ENCODE results near the gene CYP11A1.

Gene CYP11A1

DNA sequence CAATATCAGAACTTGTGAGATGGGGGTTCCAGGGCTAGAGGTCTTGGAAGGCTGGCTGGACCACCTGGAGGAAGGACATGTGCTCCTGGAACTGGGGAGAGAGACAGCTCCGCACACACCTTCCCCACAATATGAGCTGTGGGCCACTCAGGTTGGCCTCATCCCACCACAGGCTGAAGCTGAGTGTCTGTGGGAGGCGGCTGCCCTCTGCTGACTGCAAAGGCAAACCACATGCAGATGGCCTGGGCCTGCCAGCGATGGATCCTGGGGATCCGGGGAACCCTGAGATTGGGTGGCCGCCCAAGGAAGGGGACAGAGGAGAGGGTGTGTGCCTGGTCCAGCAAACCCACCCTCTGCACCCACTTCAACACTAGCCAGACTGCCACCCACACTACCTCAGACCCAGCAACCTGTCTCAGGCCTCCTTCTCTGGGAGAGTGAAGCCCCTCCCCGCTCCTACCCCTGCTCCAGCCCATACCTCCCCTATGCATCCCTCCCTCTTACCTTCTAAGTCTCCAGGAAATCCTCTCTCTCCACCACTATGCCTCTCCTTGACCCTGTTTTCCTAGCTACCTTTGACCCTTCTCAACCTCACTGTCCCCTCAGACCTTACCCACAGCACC, 44.8 kb downstream of the CYP11A1 start:
- DNase-seq (ENCODE audit: low read depth): no peak

DNA sequence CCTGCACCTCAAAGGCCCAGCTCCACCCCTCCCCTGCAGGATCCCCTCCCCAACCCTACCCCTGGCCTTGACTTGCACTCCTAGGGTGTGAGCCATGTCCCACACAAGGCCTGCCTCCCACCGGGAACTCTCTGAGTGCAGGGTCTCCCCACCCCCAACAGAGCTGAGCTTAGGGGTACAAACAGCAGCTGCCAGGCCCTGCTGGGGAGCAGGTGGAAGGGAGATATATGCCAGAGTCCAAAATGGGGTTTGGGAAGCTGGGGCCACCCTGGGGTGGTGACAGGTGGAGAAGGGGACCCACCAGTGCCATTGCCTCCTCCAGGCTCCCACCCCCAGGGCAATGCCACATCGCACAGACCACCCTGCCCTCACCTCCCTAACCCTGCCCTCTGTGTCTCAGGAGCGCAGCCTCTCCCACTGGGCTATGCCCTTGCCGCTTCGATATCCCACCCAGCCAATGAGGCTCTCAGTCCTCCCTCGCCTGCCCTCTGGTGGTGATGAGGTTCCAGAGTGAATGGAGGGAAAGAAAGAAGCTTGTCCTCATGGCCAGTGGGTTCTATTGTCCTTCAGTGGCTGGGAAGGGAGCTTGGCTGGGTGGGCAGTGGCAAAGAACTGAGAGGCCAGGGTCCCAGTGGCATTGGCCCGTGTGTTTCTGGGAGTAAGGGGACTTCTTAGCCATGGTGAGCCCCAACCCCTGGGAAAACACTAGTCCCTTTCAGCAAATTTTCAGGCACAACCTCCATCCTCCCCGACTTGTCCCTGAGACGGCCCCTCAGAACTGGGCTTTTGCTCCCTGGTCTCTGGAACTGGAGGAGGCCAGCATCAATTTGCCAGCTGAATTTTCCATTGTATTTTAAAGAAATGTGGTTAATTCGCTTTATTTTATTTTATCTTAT, 46.8 kb downstream of the CYP11A1 start:
- DNase-seq (ENCODE audit: low read depth): no peak

DNA sequence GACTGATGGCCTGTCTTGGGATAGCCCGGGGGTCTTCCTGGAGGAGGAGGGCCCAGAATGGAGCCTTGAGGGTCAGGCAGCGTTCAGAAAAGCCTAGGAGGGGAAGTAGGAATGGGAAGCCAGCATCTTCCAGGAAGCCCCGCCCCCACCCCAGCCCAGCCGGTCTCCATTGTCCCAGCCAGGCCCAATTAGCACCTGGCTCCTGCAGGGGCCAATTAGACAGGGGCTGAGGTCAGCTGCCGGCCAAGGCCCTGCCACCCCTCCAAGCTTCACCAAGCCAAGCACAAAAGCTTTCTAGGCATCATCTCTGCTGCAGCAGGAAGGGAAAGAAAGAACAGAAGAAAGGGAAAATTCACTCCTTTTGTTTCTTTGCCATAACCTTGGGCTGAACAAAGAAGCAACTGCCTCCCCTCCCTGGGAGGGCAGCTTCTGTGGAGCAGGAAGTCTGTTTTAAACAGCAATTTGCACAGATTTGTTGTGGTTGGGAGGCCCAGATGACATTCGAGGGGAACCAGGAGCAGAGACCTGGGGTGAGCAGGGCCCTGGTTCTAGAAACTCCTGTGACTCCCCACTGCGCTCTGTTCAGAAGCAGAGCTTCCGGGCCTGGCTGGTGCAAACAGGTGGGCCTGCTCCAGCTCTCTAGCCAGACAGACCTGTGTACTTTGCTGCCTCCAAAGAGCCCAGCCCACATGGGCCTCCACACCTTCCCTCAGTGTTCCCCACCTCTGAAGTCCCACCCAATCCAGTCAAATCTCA, 47.7 kb downstream of the CYP11A1 start:
- no peak for DNase-seq (ENCODE audit: low read depth)

DNA sequence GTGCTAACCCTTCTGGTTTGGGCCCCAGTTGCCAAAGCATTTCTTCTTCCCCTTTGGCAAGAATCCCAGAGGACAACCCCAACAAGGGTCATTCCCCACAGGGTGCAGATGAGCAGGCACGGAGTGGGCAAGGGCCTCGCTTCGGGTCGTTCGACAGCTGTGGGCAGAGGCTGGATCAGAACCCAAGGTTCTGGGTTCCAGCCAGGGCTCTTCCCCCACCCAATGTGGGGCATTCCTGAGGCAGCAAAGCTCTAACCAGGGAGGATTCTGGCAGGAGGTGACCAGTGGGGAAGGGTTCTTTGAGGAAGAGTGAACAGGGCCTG, 48.3 kb downstream of the CYP11A1 start:
- no peak for DNase-seq (ENCODE audit: low read depth)

DNA sequence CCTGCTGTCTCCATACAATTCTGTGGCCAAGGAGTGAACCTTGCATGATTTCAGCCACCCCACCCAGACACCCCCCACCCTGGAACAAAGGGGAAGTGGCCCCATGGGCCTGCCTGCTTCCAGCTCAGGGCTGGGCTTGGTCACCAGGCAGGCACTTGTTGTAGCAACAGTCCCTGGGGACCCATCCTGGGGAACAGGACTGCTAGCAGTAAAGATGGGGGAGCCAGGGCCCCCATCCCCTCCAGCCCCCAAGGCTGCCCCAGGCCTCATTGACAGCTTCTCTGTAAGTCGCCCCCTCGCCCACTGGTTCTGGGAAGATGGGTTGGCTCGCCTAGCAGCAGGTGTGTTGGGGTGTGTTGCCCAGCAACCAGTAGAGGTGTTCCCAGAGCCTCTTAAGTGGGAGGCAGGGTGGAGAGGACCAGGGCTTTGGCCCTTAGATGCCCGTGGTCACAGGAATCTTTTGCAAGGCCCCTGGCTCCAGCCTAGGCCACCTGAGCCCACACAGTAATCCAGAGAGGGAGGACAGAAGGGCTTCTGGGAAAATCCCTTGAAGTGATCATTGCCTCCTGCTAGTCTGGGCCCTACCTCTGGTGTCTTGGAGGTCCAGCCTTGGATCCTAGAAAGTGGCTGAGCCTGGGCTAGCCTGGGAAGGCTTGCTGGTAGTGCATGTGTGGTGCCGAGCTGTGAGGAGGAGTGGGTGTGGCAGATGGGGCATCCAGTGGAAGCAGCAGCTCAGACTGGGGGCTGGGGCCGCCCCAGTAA, 48.9 kb downstream of the CYP11A1 start:
- no peak for DNase-seq (ENCODE audit: low read depth)

DNA sequence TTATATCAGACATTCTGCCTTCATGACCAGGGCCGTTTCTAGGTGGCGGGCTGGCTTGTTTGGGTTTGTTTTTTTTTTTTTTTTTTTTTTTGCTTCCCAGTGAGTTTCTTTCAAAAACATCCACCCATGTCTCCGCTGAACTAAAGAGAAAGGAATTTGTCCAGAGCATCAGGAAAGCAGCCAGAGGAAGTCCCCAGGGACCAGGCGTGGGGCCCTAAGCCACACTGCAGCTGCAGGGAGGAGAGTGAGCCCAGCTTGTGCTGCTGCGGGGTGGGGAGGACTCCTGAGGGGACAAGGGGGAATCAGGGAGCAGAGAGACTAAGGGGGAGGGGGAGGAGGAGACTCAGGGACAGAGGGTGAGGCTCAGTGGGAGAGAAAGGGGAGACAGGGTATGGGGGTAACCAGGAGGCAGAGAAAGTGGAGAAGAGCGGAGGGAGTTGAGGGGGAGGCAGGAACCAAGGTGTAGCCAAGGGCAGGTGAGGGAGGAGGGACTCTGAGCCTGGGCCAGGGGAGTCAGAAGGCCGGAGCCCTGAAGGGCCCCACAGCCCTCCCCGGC, 49.5 kb downstream of the CYP11A1 start:
- peak; percentile 93 for DNase-seq (ENCODE audit: low read depth)

DNA sequence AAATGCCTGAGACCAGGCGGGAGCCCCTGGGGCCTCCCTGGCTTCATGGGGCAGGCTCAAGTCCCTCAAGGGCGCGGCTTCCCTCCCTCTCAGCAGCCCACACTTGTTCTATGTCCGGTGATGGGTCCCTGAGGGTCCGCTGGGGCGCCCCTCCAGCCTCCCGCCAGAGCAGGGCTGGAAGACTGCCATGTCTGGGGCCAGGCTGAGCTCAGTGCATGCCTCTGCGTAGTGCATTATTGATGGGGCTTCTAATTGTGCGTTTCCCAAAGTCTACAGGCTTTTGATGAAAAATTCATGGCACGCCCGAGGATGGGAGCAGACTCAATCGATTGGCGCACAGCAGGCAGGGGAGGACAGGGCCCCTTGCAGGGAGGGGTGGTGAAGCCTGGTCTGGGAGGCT, 51.3 kb downstream of the CYP11A1 start:
- DNase-seq (ENCODE audit: low read depth): no peak

DNA sequence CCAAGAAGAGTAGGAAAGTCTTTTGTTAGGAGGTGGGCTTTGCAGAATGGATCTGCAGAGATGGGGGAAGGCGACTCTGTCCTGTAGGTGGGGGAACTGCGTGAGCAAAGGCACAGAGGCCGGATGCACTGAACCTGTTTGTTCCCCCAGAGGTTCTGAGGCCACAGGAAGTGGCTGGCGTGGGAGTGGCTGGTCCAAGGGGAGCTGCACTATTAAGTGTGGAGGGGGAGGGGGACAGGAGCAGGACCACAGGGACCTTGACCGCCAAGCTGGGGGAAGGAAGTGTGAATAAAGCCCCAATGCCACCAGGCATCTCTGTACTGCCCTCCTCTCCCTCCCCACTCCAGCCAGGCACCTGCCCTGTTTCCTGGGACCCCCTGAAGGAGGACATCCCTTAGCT, 51.8 kb downstream of the CYP11A1 start:
- no peak for DNase-seq (ENCODE audit: low read depth)

DNA sequence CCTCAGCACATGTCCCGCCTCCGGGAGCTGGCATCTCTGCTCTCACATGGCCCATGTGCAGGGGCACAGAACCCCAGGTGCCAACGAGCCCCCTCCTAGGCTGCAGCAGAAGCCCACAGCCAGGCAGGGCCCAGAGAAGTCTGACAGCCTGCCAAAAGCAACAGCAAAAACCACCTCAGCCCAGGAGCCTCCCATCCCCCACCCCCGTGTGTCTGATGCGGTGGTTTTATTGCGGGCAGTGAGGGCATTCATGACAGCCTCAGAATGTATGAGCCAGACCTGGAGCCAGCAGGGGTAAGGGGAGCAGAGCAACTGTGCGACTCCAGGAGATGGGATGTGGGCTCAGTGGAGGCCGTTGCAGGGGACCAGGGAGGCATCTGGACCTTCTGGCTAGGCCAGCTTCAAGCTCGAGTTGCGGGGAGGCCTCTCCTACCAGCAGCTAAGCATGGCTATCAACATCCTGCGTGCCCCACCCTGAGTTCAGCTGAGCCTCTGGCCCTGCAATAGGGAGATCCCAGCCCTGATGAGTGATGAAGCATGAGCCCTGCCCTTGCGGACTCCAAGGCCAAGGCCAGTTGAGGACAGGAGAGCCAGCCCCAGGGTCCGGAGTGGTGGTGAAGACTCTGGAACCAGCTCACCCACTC, 52.5 kb downstream of the CYP11A1 start:
- no peak for DNase-seq (ENCODE audit: low read depth)

DNA sequence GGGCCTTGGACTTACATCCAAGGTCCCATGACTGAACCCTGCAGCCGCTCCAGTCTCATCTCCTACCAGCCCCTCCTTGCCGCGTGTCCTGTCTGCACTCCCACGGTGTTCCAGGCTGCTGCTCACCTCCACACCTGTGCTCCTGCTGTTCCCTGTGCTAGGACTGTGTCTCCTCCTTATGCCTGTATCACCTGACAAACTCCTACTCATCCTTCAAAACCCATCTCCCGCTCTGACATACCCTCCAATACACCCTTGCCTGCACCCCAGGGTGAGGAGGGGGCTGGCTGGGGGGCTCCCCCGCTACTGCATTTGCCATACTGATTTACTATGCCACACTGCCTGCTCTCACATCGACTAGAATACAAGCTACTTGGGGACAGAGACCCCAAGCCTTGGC, 53.6 kb downstream of the CYP11A1 start:
- DNase-seq (ENCODE audit: low read depth): no peak

DNA sequence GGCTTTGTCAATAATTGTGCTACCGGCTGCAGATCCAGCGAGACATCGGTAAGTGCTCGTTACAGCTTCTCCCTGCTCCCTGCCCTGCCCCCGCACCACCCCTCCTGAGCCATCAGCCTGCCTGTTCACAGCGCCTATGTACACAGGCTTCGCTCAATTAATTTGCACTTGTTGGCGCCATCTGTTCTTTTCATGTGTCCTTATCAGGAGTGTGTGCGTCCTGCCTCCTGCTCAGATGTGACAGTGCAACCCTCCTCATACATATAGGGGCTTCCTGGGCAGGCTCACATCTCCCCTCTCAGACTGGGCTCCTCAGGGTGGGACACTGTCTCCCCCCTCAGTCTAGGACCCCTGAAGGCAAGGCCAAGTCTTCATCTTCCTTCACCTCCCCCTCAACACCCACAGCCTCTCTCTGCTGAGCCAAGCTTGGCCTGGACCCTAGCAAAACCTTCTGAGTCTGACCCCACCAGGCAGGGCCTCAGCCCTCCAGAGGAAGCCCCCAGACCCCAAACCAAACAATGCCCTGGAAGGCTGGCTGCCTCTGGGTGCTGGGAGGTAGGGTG, 54.9 kb downstream of the CYP11A1 start:
- no peak for DNase-seq (ENCODE audit: low read depth)

DNA sequence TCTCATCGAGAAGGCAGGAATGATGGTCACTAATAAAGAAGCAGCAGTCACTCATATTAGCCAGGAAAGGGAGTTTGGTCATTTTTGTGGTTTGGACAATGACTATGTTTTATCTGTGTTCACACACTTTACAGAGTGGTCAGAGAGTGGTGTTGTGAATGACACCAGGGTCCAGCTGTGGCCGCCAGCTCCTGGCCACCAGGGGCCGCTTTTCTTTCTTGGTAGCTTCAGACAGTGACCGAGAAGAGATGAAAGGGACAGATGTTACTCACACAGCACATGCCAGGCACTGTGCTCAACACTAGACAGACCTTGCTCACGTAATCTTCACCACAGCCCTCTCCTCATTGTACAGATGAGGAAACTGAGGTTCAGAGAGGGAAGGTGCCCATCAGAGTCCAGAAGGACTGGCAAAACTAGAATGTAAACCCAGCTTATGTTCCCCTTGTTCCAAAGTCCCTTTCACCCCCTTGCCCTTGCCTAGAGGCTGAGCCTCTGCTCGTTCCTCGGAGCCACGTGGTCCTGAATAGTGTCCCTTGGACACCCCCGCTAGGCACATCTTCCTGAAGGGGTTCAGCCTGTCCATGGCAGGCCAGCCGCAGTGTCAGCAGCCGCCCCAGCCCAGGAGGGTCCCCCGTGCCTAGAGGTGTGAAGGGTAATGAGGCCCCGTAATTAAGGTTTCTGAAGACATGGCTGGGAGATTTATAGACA, 55.6 kb downstream of the CYP11A1 start:
- DNase-seq (ENCODE audit: low read depth): no peak

DNA sequence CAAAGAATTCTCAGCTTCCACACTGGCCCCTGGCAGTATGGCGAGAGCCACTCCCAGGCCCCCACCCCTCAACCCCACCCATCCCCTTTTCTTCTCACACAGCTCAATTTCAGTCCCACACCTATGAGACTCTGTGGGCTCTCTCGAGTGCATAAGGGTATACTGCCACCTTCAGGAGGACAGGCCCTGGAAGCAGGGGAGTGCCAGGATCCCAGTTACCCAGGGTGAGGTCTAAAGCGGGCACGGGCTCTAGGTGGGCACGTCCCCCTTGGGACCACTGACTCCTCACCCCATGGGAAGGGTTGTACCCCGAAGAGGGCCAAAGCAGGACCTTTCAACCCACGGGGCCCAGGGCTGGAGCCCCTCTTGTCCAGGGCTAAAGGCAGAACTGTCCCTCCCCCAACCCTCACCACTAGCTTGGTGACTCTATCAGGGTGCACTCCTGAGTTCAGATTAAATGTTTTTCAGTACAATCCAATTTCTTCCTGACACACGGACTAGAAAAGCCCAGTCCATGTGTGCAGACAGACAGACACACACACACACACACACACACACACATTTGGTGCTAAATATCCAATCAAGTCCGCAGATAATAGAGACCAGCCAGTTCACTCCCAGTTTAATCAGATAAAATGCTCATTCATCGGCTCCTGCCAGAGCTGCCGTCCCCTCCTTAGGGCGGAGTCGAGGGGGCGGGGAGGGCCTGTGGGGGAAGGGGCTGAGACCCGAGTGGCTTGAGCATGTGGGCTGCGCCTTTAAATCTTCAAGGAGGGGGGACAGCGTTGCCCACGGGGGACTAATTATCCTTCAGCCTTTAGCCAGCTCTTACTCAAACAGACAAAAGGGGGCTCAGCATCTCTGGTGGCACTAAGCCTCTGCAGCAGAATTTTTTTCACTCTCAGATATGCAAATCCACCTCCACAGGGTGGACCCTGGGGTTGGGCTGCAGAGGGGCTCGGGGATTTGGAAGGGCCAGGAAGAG, 59.3 kb downstream of the CYP11A1 start:
- DNase-seq (ENCODE audit: low read depth): no peak

DNA sequence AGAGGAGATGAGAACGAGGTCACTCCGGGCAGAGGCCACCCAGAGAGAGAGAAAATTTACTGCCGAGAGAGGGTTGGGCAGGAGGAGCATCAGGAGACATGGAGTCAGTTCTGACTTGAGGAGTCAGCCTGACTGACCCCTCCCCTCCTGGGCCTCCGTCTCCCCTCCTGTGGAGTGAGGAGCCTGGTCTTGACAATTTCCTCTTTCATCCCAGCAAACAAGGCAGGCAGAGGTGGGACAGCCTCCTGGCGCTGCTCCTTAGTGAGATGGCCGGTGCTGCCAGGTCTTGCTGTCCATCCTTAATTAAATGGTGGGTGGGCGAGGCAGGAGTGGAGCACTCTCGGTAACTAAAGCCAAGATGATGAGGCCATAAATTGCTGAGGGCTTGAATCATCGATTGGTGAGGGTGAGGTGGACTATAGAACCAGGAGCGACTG, 60.6 kb downstream of the CYP11A1 start:
- DNase-seq (ENCODE audit: low read depth): no peak

DNA sequence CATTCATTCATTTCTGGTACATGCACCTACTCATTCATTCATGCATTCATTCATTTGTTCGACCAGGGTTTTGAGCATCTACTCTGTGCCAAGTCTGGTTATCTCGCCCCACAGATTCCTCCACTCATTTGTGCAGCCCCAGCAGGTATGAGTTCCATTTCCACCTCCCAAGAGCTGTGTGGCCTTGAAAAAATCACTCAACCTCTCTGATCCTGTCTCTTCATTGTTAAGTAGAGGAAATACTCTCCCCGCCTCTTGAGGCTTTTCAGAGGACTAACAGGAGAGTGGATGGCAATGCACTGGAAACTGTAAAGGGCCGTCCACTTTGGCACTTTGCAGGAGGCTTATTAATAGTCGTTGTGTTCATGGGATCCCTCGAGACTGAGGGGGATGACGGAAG, 61.8 kb downstream of the CYP11A1 start:
- no peak for DNase-seq (ENCODE audit: low read depth)

DNA sequence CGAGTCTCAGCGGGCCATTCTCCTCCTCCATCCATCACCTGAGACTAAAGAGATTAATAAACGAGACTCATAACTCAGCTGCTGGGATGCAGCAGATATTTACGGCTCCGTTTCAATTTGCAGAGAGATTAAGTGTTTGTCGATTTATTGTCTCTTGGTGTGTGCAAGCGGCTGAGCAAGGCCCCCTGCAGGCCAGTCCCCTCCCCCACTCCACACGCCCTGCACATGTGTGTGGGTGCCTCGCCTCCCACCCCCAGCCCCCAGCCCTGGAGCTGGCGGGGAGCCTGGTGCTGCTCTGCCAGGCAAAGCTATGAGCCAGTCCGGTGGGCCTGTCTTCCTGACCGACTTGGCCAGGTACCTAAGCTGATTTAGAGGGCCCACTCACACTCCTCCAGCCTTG, 63.0 kb downstream of the CYP11A1 start:
- no peak for DNase-seq (ENCODE audit: low read depth)

DNA sequence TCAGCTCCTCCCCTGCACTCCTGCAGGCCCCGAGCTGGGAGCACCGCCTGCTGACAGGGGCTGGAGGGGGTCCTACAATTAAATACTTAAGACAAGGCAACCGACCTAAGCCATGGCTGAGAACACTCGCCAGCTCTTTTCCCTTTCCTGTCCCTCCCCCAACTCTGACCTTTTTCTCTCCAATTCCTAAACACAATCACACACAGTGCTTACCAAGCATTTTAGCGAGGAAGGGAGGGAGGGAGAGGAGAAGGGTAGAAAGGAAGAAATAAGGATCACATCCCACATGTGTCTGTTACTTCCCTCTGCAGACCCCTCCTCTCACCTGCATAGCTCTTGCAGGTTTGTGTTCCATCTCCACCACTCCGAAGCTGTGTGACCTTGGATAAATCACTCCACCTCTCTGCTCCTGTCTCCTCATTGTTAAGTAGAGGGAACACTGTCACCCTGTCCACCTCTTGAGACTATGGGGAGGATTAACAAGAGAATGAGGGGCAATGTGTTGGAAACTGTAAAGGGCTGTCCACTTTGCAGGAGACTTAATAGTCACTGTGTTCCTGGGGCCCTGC, 63.6 kb downstream of the CYP11A1 start:
- DNase-seq (ENCODE audit: low read depth): no peak

DNA sequence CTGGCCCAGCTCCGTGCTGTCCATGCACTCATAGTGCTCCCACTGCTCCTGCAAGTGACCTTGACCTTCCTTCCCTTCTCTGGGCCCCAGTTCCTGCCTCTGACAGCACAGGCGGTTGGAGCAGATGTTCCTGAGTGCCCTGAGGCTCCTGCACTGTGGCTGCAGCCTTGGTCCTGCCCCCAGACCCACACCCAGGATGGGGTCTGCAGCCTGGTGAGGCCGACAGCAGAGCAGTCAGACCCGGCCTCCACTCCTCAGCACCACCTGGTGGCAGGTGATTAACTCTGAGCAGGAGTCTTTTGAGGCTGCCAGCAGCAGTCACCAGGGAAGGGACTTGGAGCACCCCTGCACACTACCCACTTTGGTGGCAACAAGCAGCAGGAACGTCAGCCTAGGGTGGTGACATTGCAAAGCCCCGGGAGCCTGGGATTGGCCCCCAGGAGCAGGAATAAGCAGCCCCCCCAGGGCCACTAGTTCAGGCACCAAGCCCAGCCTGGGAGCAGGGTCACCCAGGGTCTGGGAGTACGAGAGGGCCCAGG, 64.6 kb downstream of the CYP11A1 start:
- DNase-seq (ENCODE audit: low read depth): no peak

All from GM04504 (cell line).